ENCODE data around the gene AGAP1.

GRCh38 chr2:236086971-236087465 is 593.2 kb downstream of the AGAP1 start:
- TF ChIP-seq CTCF (IDR thresholded peaks at IDR 0.05; ENCODE audit: insufficient read depth, low read depth, low read length) (no peak), EZH2 (IDR thresholded peaks at IDR 0.05; ENCODE audit: insufficient read depth, low read length) (no peak)
